ENCODE measurements around the gene PIH1D1. TPM values are rescaled to one million over a fixed set of nuclear protein-coding genes. Genes with fewer than 3 reads are reported as not detected.

PIH1D1 gene
- total and polyA plus RNA-seq, 2 of the 13 experiments (the other 11 are each of a cell fraction or from before 2014, with no cell fraction given) = 110 to 137 TPM

DNA sequence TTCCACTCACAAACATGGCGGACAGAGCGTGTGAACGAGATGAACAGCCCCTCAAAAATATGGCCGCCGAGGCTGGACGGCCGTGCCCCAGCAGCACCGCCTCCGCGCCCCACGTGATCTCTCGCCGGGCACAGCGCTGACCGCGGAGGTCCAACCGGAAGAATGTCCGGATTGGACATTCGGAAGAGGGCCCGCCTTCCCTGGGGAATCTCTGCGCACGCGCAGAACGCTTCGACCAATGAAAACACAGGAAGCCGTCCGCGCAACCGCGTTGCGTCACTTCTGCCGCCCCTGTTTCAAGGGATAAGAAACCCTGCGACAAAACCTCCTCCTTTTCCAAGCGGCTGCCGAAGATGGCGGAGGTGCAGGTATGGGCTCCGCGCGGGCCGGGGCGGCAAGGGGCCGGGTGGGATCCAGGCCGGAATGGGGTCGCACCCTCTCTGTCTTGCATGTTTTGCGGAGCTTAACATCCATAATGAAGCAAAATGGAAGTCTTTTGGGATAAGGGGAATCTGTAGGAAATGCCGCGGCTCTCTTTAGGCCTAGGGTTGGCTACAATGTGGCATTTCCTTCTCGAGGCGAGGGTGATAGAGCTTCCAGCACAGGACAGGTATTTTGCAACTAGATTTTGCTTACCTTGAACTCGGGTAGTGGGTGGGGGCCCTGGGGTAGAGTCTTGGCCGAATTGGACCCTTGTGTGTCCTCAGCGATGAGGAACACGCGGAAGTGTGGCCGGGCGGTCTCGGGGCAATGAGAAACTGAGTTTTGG lies 35.8 kb upstream of the PIH1D1 start, which contains the start of gene RPL13A (continued):
- TF ChIP-seq ZNF772 (CRISPR knock-in tag; IDR thresholded peaks at IDR 0.05) (0 out of 2 replicates have a peak, but pooled peaks have one; percentile 14), DR1 (CRISPR knock-in tag; IDR thresholded peaks at IDR 0.05) (peak; percentile 100), TP53 (CRISPR knock-in tag; conservative IDR thresholded peaks at IDR 0.05) (no peak), ZNF629 (CRISPR knock-in tag; conservative IDR thresholded peaks at IDR 0.05) (no peak), HNRNPL (IDR thresholded peaks at IDR 0.05; ENCODE audit: low read depth, low read length) (peak; percentile 70), FOXK2 (IDR thresholded peaks at IDR 0.05) (peak; percentile 65; the same call in 1 of the 2 replicates), RBM22 (optimal IDR thresholded peaks at IDR 0.05; ENCODE audit: low read length) (peak; percentile 21), NFATC3 (CRISPR knock-in tag; IDR thresholded peaks at IDR 0.05) (no peak), NONO (IDR thresholded peaks at IDR 0.05) (no peak), NONO (CRISPR knock-in tag; conservative IDR thresholded peaks at IDR 0.05) (peak; percentile 89), ZFP41 (CRISPR knock-in tag; IDR thresholded peaks at IDR 0.05; ENCODE audit: borderline replicate concordance) (0 out of 2 replicates have a peak, but pooled peaks have one; percentile 46), NFIB (CRISPR knock-in tag; IDR thresholded peaks at IDR 0.05; ENCODE audit: borderline replicate concordance) (no peak), ZFX (CRISPR knock-in tag; IDR thresholded peaks at IDR 0.05; ENCODE audit: low read depth) (peak; percentile 81; the same call in 1 of the 2 replicates), ZSCAN20 (CRISPR knock-in tag; IDR thresholded peaks at IDR 0.05; ENCODE audit: borderline replicate concordance) (peak; percentile 52; the same call in 1 of the 2 replicates)
- TF ChIP-seq, protein P1, sequence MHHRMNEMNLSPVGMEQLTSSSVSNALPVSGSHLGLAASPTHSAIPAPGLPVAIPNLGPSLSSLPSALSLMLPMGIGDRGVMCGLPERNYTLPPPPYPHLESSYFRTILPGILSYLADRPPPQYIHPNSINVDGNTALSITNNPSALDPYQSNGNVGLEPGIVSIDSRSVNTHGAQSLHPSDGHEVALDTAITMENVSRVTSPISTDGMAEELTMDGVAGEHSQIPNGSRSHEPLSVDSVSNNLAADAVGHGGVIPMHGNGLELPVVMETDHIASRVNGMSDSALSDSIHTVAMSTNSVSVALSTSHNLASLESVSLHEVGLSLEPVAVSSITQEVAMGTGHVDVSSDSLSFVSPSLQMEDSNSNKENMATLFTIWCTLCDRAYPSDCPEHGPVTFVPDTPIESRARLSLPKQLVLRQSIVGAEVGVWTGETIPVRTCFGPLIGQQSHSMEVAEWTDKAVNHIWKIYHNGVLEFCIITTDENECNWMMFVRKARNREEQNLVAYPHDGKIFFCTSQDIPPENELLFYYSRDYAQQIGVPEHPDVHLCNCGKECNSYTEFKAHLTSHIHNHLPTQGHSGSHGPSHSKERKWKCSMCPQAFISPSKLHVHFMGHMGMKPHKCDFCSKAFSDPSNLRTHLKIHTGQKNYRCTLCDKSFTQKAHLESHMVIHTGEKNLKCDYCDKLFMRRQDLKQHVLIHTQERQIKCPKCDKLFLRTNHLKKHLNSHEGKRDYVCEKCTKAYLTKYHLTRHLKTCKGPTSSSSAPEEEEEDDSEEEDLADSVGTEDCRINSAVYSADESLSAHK (CRISPR knock-in tag; IDR thresholded peaks at IDR 0.05; ENCODE audit: borderline replicate concordance) = no peak
- TF ChIP-seq, protein P2, sequence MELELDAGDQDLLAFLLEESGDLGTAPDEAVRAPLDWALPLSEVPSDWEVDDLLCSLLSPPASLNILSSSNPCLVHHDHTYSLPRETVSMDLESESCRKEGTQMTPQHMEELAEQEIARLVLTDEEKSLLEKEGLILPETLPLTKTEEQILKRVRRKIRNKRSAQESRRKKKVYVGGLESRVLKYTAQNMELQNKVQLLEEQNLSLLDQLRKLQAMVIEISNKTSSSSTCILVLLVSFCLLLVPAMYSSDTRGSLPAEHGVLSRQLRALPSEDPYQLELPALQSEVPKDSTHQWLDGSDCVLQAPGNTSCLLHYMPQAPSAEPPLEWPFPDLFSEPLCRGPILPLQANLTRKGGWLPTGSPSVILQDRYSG (CRISPR knock-in tag; IDR thresholded peaks at IDR 0.05) = 0 out of 2 replicates have a peak, but pooled peaks have one; percentile 78
- TF ChIP-seq, protein P3, sequence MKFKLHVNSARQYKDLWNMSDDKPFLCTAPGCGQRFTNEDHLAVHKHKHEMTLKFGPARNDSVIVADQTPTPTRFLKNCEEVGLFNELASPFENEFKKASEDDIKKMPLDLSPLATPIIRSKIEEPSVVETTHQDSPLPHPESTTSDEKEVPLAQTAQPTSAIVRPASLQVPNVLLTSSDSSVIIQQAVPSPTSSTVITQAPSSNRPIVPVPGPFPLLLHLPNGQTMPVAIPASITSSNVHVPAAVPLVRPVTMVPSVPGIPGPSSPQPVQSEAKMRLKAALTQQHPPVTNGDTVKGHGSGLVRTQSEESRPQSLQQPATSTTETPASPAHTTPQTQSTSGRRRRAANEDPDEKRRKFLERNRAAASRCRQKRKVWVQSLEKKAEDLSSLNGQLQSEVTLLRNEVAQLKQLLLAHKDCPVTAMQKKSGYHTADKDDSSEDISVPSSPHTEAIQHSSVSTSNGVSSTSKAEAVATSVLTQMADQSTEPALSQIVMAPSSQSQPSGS (CRISPR knock-in tag; IDR thresholded peaks at IDR 0.05) = peak; percentile 68
- TF ChIP-seq, protein P4, sequence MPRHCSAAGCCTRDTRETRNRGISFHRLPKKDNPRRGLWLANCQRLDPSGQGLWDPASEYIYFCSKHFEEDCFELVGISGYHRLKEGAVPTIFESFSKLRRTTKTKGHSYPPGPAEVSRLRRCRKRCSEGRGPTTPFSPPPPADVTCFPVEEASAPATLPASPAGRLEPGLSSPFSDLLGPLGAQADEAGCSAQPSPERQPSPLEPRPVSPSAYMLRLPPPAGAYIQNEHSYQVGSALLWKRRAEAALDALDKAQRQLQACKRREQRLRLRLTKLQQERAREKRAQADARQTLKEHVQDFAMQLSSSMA (CRISPR knock-in tag; IDR thresholded peaks at IDR 0.05) = peak; percentile 99
- TF ChIP-seq, protein P5, sequence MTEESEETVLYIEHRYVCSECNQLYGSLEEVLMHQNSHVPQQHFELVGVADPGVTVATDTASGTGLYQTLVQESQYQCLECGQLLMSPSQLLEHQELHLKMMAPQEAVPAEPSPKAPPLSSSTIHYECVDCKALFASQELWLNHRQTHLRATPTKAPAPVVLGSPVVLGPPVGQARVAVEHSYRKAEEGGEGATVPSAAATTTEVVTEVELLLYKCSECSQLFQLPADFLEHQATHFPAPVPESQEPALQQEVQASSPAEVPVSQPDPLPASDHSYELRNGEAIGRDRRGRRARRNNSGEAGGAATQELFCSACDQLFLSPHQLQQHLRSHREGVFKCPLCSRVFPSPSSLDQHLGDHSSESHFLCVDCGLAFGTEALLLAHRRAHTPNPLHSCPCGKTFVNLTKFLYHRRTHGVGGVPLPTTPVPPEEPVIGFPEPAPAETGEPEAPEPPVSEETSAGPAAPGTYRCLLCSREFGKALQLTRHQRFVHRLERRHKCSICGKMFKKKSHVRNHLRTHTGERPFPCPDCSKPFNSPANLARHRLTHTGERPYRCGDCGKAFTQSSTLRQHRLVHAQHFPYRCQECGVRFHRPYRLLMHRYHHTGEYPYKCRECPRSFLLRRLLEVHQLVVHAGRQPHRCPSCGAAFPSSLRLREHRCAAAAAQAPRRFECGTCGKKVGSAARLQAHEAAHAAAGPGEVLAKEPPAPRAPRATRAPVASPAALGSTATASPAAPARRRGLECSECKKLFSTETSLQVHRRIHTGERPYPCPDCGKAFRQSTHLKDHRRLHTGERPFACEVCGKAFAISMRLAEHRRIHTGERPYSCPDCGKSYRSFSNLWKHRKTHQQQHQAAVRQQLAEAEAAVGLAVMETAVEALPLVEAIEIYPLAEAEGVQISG (CRISPR knock-in tag; IDR thresholded peaks at IDR 0.05) = peak; percentile 88
